Measurements from ENCODE around the gene TAS2R40. TPM values are rescaled to one million over a fixed set of nuclear protein-coding genes. Genes with fewer than 3 reads are reported as not detected.
"Not testable (repeated sequence)": the region's sequence is repeated elsewhere in the genome, so short reads cannot be mapped to it uniquely, and the experiment has no call there.

Gene TAS2R40
- total RNA-seq, 2 donors from 2014 or later: not detected

GRCh38 chr7:143263266-143264195 is 41.7 kb downstream of the TAS2R40 start, which contains the start of gene GSTK1:
Gene GSTK1, plus strand, starts transcription at chr7:143263441. Its CDS starts 73 bp downstream, at chr7:143263514.
- intact Hi-C loops (cut with DNase I): no loop called here
- H3K9me3 ChIP-seq: no peaks in the 10 kb centered on the region
- peak within 1 kb of the TSS; percentile 71 to 93 (median 80) for H3K27ac ChIP-seq
- H3K27me3 ChIP-seq: no peaks in the 10 kb centered on the region
- TF ChIP-seq POLR2A (IDR thresholded peaks at IDR 0.05) (peak; percentile 71 to 88 (median 85)), CTCF (IDR thresholded peaks at IDR 0.05) (peak in 2 of 7 experiments; percentile 4 to 22)
- peak; percentile 92 for ATAC-seq
- WGBS, 2 donors: 0 to 1% methylated on average over 27 to 47 of the region's 48 CpGs
- peaks cover 38% of the 10 kb centered on the region for H3K4me1 ChIP-seq
- H3K4me3 ChIP-seq: peak within 1 kb of the TSS; percentile 11 to 90
- peak; percentile 76 to 88 (median 82) for DNase-seq
- peaks cover 0 to 6% of the 10 kb centered on the region in 2 donors for H3K36me3 ChIP-seq (replicated peaks in 1 of 2; ENCODE audit: insufficient read depth in 1 of 2, low read depth in 2 of 2)

- Histone ChIP-seq H3K27ac (peak overlapping the region; percentile 71 to 93 (median 80)), H3K4me3 (peak overlapping the region; percentile 11 to 90), H3K4me1 (peaks cover 32% of the 10 kb centered on the region)
- DNase-seq; H3K9me3 ChIP-seq; intact Hi-C loops (cut with DNase I); H3K36me3 ChIP-seq (replicated peaks in 1 of 2; ENCODE audit: insufficient read depth in 1 of 2, low read depth in 2 of 2); H3K27me3 ChIP-seq; ATAC-seq: not testable (repeated sequence)
- 49 to 54% methylated on average over 15 of the region's 15 CpGs for WGBS, 2 donors
Measured at GRCh38 chr7:143264196-143264568, 42.3 kb downstream of the TAS2R40 start.

GRCh38 chr7:143265017-143265693 is 43.3 kb downstream of the TAS2R40 start:
- Histone ChIP-seq H3K36me3 (replicated peaks in 1 of 2; ENCODE audit: insufficient read depth in 1 of 2, low read depth in 2 of 2) (peaks cover 0 to 11% of the 10 kb centered on the region in 2 donors), H3K9me3 (no peaks in the 10 kb centered on the region), H3K27me3 (no peaks in the 10 kb centered on the region), H3K4me3 (no peak overlapping the region), H3K27ac (no peak overlapping the region), H3K4me1 (peaks cover 22% of the 10 kb centered on the region)
- intact Hi-C loops (cut with DNase I): no loop called here
- DNase-seq (no peak), ATAC-seq (no peak)
- 75 to 85% methylated on average over 15 of the region's 15 CpGs for WGBS, 2 donors
- TF ChIP-seq POLR2A (IDR thresholded peaks at IDR 0.05) (no peak), CTCF (IDR thresholded peaks at IDR 0.05) (no peak)

- DNase-seq: no peak
- Histone ChIP-seq H3K27ac (no peak overlapping the region), H3K4me1 (peaks cover 13% of the 10 kb centered on the region), H3K9me3 (no peaks in the 10 kb centered on the region), H3K36me3 (replicated peaks in 1 of 2; ENCODE audit: insufficient read depth in 1 of 2, low read depth in 2 of 2) (peaks cover 0 to 11% of the 10 kb centered on the region in 2 donors), H3K4me3 (no peak overlapping the region), H3K27me3 (no peaks in the 10 kb centered on the region)
- intact Hi-C loops (cut with DNase I): no loop called here
- TF ChIP-seq CTCF (IDR thresholded peaks at IDR 0.05) (no peak), POLR2A (IDR thresholded peaks at IDR 0.05) (no peak)
- ATAC-seq: no peak
- 83 to 87% methylated on average over 4 to 5 of the region's 5 CpGs for WGBS, 2 donors
Measured at GRCh38 chr7:143269251-143269650, 47.4 kb downstream of the TAS2R40 start.

- intact Hi-C loops (cut with DNase I): no loop called here
- peaks cover 0 to 11% of the 10 kb centered on the region in 2 donors for H3K36me3 ChIP-seq (replicated peaks in 1 of 2; ENCODE audit: insufficient read depth in 1 of 2, low read depth in 2 of 2)
- no peak for TF ChIP-seq CTCF (IDR thresholded peaks at IDR 0.05)
- TF ChIP-seq POLR2A (IDR thresholded peaks at IDR 0.05): no peak
- ATAC-seq (no peak), DNase-seq (no peak)
- no peaks in the 10 kb centered on the region for H3K27me3 ChIP-seq
- H3K4me3 ChIP-seq: no peak overlapping the region
- no peaks in the 10 kb centered on the region for H3K9me3 ChIP-seq
- H3K4me1 ChIP-seq: no peaks in the 10 kb centered on the region
- WGBS, 2 donors: 83 to 93% methylated on average over 1 of the region's 1 CpG
- H3K27ac ChIP-seq: no peak overlapping the region
Measured at GRCh38 chr7:143271240-143271639, 49.4 kb downstream of the TAS2R40 start.

All from body of pancreas (tissue), 4 donors.